Central memory CD4-positive, alpha-beta T cell (primary cell): ENCODE results near the gene CREBZF.
"Not testable (repeated sequence)": the region's sequence is repeated elsewhere in the genome, so short reads cannot be mapped to it uniquely, and the experiment has no call there.

Source experiments
- DNase-seq: peaks from one replicate; pipeline ENCODE4 v3.0.0; 2022

The CREBZF gene

GRCh38 chr11:85670949-85671663 lies 6.2 kb upstream of the CREBZF start:
- DNase-seq = not testable (repeated sequence)

DNA sequence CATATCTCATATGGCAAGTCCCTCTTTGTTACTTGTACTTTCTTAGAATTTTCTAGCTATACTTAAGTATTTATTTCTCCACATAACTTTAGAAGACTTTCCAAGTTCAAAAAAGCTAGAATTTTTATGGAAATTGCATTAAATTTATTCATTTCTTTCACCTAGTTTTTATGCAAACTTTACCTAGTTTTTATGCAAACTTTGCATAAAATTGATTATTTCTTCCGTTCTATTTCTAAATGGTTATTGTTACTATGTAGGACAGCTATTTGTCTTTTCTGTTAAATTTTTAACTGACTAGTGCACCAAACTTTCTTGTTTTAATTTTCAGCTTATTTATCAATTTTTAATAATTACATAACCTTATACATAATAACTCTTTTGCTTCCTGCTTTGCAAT lies 3.2 kb upstream of the CREBZF start:
- DNase-seq = no peak

DNA sequence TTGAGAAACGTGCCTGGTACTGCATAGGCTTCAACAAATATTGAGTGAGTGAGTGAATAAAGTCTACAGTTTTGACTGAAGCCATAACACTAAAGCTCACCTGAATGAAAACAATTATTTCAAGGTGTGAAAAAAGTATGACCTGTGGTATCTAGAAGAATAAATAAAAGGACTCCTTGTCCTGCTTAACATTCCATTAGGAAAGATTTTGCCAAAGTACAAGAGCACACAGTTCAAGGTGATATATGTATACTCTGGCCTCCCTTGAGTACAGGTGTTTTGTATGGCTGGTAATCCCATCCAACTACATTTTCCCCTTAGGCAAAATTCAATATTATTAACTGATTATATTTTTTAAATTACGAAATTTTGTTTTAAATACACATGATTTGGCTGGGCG lies 1.8 kb upstream of the CREBZF start:
- DNase-seq = no peak

DNA sequence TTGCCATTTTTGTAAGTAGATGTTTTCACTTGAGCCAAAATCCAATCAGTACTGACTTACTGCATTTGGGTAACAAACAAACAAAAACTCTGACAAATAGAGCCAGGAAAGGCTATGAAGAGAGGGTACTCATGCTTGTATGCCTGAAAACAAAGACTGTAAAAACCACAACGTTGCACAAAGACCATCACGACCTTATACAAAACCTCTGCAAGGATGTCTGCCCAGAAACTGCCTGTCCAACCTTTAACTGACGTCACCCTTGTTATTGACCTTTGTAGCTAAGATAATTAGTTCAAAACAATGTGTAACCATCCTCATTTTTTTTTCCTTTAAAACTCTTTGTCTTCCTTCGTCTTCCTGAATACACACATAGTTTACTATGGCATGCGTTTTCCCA lies 804 bp upstream of the CREBZF start:
- no peak for DNase-seq

- DNase-seq = peak; percentile 90
Measured at GRCh38 chr11:85663753-85664614, 945 bp downstream of the CREBZF start.

GRCh38 chr11:85663080-85663752 lies 1.7 kb downstream of the CREBZF start:
- peak; percentile 32 for DNase-seq

DNA sequence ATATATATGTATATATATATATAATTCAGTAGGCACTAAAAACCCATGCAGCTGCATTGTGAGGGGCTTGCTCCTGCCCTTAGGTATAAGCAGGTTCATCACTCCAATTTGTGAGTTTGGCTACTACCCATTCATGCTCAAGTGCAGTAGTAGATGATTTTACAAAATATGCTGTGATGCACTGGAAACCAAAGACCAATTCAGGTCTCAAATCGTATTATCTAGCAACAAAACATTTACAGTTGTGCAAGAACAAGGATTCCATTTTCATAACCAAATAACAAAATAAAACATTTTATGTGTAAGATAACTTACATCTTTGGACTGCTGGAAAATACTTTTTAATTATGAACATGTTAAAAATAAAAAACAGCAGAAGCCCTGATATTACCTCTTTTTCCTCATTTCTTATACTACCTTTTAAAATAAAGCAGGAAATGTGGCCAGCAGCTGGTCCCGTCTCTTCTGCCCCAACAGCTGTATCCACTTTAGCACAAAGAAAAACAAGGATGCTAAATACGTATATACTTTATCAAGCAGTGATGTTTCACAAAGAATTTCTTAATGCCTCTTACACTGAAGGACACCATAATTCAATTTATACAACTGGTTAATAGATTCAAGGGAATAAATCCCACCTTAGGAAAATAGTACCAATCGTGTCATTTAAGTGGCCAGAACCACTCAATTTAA lies 2.8 kb downstream of the CREBZF start:
- DNase-seq = no peak

GRCh38 chr11:85658180-85658579 lies 6.7 kb downstream of the CREBZF start:
- no peak for DNase-seq

- DNase-seq = no peak
Measured at GRCh38 chr11:85656777-85657176, 8.2 kb downstream of the CREBZF start.

GRCh38 chr11:85654343-85654742 lies 10.6 kb downstream of the CREBZF start:
- not testable (repeated sequence) for DNase-seq

DNA sequence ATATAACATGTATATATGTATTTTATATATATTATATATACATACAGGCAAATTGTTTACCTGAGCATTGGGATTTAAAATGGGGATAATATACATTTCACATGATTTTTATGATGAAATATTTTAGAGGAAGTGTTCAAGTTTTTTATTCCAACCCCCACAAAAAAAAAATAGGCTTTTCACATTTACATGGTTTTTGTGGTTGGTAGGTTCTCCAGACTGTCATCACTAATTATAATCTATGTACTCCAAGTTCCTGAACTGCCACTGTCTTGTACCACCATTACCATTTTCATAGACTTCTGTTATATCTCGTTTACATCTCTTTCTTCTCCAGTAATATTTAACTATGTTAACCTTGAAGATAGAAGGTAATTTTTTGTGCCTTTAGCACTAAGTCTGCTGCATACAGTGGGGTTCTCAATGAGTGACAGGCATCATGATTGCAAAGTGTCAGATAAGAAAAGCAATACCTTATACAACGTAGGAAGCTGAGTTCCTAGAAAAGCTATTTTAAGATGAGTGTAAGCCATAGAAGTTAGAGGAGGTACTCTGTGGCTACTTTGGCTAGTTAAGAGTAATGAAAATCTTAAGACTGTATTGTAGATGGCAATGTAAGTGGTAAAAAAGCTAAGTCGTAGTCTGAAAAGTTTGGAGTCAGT lies 12.0 kb downstream of the CREBZF start:
- DNase-seq = no peak

GRCh38 chr11:85651118-85651517 lies 13.8 kb downstream of the CREBZF start:
- DNase-seq = no peak

DNA sequence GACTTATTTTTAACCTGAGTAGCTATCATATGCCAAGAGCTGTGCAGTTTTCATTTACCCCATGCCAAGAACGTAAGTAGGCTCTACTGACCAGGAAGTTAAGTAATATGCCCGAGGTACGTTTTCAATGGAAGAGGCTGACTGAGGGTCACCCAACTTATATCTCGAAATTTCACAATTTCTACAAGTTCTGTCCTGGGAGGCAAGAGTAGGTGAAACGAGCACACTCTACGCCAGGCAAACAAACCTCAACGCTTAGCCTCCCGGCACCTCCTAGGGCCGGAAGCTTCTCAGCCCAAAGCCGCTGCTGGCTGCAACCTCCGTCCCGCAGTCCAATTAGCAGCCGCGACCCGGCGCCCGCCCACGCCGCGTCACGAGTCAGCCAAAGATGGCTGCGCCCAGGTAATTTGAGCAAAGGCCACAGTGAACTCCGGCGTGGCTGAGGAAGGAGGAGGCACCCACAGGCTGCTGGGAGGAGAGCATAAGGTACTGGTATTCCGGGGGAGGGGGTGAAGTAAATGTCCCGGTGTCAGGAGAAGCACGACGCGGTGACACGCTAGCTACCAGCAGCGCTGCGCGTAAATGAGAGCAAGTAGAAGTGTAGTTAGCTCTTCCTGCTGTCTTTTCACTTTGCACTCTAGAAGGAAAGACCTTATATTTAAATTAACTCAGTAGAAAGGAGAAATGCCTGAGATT lies 17.2 kb downstream of the CREBZF start, which contains the start of gene TMEM126A:
Gene TMEM126A (plus strand): TSS at position 364 of the 696 bp plus-strand sequence. CDS start 2,289 bp downstream, outside the sequence.
- DNase-seq = peak; percentile 90

DNA sequence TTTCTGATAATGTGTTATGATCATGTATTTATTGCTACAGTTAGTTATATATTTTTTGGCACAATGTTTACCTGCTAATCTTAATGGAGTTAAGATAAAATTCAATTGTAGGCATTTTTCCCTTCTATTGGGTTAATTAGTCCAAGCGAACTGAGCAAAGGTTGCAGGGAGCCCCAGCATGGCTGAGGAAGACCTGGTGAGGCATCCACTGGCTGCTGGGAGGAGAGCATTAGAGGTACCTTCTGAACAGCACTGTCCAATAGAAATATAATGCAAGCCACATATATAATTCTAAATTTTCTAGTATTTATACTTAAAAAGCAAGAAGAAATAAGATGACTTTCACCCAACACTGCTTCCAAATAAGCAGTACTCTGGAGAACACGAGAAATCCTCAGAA lies 17.9 kb downstream of the CREBZF start:
- DNase-seq = no peak

GRCh38 chr11:85643191-85643614 lies 21.7 kb downstream of the CREBZF start:
- no peak for DNase-seq

GRCh38 chr11:85634747-85635146 lies 30.2 kb downstream of the CREBZF start:
- DNase-seq = no peak

GRCh38 chr11:85628771-85629341 lies 36.1 kb downstream of the CREBZF start:
- no peak for DNase-seq

GRCh38 chr11:85627998-85628770 lies 36.7 kb downstream of the CREBZF start, which contains the start of gene TMEM126B:
Gene TMEM126B (plus strand): TSS chr11:85628593. CDS start chr11:85628608, 15 bp downstream.
- peak; percentile 95 for DNase-seq

DNA sequence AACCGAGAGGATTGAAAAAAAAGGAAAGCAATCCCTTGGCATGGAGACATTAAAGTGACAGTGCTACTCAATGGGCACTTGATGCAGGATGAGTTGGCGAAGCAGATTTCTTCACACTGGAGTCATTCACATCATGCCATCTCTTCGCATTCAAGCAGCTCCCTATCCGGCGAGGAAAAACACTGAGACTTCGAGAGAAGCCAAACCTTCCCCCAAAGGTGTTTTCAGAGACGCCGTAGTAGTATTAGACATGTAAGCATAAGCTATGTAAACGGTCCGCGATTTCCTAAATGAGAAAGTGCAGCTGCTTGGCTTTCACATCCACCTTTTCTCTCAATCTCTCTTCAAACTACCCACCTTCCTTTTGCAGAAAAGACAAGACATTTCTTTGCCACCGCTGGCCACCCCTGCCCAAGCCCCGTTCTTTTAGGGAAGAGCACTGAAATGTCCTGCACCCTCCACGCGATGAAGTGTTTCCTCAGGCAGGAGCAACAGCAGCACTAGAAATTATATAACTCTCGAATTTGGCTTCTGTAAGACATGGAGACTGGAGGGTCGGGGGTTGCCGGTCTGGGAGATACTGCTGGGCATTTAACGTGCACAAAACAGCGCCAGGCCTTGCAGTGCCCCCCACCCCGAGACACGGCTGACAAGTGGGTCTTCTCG lies 37.5 kb downstream of the CREBZF start, which contains the start of gene DLG2:
Gene DLG2 (minus strand): TSS at position 13 of the 666 bp plus-strand sequence.
- no peak for DNase-seq
